G401 (cell line): ENCODE results near the gene DTWD2. TPM values are rescaled to one million over a fixed set of nuclear protein-coding genes. Genes with fewer than 3 reads are reported as not detected.
A peak's percentile ranks its signal among the peaks of the same experiment; 100 is the strongest.

Experiments used
- DNase-seq: peaks from one replicate; pipeline ENCODE4 v3.0.0-alpha.2; 2015; ENCODE audit warnings: low spot score
- in situ Hi-C: cut with HindIII; loops from 2 replicates; pipeline ENCODE4 v1.10.0; 2016; ENCODE audit warnings: low sequenced_read_pairs, mixed read lengths
- total RNA-seq: library from RNA; depleted of rRNA; stranded (reverse); fragments of >200 nt; shearing (Covaris generic); gene quantifications from 2 replicates; pipeline ENCODE4 v1.2.3, GENCODE V29; 2014; rRNA removed

DTWD2 gene
- total RNA-seq, 1 experiment from 2014 or later: 4.3 TPM

DNA sequence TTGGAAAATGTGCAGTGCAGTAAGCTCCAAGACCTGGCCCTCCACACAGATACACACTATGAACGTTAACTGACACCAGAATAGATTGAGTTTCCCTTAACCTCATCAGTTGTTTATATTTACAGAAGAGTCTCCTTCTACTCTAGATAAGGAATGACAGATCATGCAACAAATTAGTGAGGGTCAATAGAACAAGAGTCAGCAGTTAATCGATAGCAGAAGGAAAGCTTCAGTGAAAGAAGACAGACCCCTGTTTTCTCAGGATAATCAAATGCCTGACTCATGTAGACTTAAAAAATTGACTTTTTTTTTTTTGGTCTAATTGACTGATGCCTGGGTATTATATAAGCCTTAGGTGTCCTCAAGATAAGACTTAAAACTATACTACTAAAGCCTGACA is 179.9 kb downstream of the DTWD2 start:
- no peak for DNase-seq
- in situ Hi-C loops: no loop called here

DNA sequence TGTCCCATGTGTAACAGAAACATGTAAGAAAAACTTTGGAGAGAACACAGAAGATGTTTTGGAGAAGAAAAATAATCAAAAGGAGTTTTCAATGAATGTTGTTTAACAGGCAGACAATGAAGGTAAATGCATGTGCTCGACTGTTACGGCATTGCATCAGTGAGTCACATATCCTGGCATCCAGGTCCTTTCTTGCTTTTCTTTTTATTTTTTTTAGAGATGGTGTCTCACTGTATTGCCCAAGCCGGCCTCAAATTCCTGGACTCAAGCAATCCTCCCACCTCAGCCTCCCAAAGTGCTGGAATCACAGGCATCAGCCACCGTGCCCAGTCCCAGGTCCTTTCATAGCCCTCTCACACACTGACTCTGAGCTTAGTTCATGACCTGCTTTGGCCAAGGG is 181.8 kb downstream of the DTWD2 start:
- DNase-seq: no peak
- in situ Hi-C loops: no loop called here

DNA sequence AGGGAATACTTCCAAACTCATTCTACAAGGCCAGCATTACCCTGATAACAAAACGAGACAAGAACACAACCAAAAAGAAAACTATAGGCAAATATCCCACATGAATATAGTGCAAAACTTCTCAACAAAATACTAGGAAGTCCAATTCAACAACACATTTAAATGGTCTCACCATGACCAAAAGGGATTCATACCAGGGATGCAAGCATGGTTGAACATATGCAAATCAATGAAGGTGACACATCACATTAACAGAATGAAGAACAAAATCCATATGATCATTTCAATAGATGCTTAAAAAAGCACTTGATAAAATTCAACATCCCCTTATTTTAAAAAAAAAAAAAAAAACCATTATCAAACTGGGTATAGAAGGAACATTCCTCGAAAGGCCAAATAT is 186.0 kb downstream of the DTWD2 start:
- in situ Hi-C loops: no loop called here
- no peak for DNase-seq

GRCh38 chr5:118796081-118796480 is 192.3 kb downstream of the DTWD2 start:
- in situ Hi-C loops: no loop called here
- DNase-seq: no peak

DNA sequence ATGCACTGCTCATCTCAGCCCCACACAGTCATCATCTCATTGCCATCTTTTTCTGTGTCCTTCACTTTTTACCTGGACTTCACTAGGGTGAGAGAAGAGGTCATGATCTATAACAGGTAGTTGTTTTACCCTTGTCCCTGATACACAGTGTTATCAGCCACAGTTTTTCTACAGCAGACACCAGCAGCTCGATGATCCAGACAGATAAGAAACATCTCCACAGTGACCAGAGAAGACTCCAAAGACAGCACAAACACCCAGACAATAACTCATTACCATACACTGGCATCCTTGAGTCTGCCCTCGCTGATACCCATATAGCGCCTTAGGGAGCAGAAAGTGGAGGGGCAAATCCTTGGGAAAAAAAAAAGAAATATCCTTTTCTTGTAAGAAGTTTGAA is 194.1 kb downstream of the DTWD2 start:
- in situ Hi-C loops: no loop called here
- DNase-seq: no peak

- in situ Hi-C loops: no loop called here
- DNase-seq: no peak
These were observed 194.7 kb downstream of the DTWD2 start for GRCh38 chr5:118793652-118794051.

DNA sequence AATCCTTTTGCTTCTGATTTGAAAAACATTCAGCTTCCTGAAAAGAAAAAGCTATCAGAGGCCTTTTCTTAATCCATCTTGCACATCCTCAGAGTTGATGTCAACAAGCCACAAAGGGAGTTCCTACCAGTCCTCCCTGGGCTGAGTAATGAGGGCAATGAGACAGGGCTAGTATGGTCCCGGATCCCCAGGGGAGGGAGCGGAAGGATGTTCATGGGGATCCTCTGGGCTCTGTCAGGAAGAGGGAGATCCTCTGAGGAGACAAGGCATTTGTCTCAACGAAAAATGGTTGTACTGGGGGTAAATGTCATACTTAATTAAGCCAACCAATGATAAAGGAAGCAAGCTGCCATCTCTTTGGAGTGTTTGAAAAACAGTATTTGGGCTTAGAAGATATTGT is 195.3 kb downstream of the DTWD2 start:
- in situ Hi-C loops: no loop called here
- no peak for DNase-seq

DNA sequence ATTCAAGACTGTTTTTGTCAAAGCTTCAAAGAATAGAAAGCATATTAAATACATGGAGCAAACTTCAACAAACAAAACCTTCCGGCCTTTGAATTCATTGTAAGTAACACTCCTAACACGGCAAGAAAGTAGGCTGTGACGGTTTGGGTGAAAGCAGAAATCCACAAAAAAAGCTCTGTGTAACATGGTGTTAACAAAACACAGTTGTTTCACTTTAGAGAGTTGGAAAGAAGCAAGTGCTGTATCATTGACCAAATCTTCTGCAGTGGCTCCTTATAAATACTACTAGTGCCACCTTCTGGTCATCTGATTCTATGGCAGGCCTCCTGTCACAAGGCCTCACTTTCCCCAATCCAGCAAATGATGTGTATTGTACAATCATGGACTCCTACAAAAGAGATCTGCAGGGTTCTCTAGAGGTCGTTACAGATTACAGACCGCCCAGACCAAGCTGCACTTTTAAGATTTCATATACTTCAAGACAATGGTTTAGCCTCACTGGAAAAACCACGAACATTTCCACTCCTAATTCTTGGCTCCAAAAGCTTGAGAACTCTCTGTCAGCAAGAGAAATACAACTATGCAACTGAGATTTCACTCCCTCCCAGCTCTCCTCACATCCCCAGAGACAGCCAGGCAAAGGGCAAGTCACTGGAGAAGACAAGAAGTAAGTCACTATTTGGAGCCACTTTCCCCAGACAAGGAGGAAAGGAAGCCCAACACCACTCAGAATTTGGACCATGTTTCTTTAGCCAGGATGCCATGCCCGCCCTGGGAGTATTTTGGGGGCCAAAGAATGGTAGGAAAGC is 196.2 kb downstream of the DTWD2 start:
- DNase-seq: peak; percentile 82
- in situ Hi-C loops: no loop called here

DNA sequence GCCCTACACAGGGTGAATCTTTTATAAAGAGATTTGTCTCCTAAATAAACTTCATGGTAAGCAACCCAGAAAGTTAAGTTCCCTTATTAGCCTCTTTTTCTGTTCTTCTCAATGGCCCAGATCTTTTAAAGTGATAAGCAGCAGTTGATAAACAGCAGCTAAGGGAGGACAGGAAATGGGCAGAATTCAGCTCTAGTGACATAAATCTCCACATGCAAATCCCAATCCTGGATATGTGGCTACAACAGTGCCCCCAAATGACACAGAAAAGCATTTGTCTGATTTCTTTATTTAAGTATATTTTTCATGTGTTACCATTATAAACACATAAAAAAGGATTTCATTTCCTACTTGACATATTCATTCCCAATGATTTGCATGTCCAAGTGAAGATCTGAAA is 199.0 kb downstream of the DTWD2 start:
- DNase-seq: no peak
- in situ Hi-C loops: no loop called here

DNA sequence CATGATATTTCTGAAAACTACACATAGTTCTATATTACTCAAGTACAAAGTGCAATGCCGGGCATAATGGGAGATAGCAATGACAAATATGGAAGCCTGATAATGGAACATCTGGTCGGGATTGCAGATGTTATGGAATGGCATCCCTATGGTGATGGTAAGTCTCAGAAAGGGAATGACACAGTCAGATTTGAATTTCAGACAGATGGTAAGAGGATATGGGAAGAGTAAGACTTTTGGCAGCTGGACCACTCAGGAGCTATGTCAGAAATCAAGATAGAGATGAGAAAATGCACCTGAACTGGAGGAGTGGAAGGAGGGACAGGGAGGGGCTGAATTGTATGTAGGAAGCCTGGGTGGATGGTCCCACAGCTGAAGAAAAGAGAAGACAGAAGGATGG is 200.0 kb downstream of the DTWD2 start:
- in situ Hi-C loops: no loop called here
- DNase-seq: no peak

Other genes starting within 250 kb of the DTWD2 start
- gene DMXL1, start 82.5 kb upstream of the DTWD2 start, total RNA-seq: 23.5 and 32.2 TPM in 2 replicates